Trophoblast cell (in vitro differentiated cells and primary cell): ENCODE results near the gene SETD7.

ENCODE experiments used
- DNase-seq, 2 donors: peaks; one replicate each; pipeline ENCODE4 v3.0.0-alpha.2; 2016
- H2AFZ ChIP-seq: 2 replicates; pipeline ENCODE4 v1.6.1; 2013; ENCODE audit warnings: low read length, moderate library complexity, mild to moderate bottlenecking; ENCODE audit not compliant: insufficient read depth, poor library complexity
- H2AK5ac ChIP-seq: 2 replicates; pipeline ENCODE4 v1.6.1; 2013; ENCODE audit warnings: mild to moderate bottlenecking, low read length
- H2BK120ac ChIP-seq: 2 replicates; pipeline ENCODE4 v1.6.1; 2013; ENCODE audit warnings: low read length, mild to moderate bottlenecking, moderate library complexity; ENCODE audit not compliant: insufficient read depth, poor library complexity
- H2BK12ac ChIP-seq: 2 replicates; pipeline ENCODE4 v1.6.1; 2013; ENCODE audit warnings: mild to moderate bottlenecking, low read length, moderate library complexity
- H2BK5ac ChIP-seq: 2 replicates; pipeline ENCODE4 v1.6.1; 2013; ENCODE audit warnings: low read length, low read depth, moderate library complexity, mild to moderate bottlenecking; ENCODE audit not compliant: poor library complexity
- H3K14ac ChIP-seq: 2 replicates; pipeline ENCODE4 v1.6.1; 2013; ENCODE audit warnings: mild to moderate bottlenecking, low read length
- H3K18ac ChIP-seq: 2 replicates; pipeline ENCODE4 v1.6.1; 2013; ENCODE audit warnings: mild to moderate bottlenecking, low read length
- H3K23ac ChIP-seq: 2 replicates; pipeline ENCODE4 v1.6.1; 2013; ENCODE audit warnings: low read length
- H3K27ac ChIP-seq: 2 replicates; pipeline ENCODE4 v1.5.1; 2013; ENCODE audit warnings: low read depth, mild to moderate bottlenecking, inconsistent platforms, low read length, moderate library complexity
- H3K27me3 ChIP-seq: 2 replicates; pipeline ENCODE4 v1.6.1; 2013; ENCODE audit warnings: inconsistent platforms, mild to moderate bottlenecking, low read length, moderate library complexity; ENCODE audit not compliant: insufficient read depth
- H3K36me3 ChIP-seq, 2 experiments: 1 replicate in 1 of 2; 2 replicates in 1 of 2; pipeline ENCODE4 v1.6.1; 2013; ENCODE audit warnings: low read length in 2 of 2, mild to moderate bottlenecking in 2 of 2, moderate library complexity in 1 of 2; ENCODE audit not compliant: insufficient read depth in 2 of 2, control insufficient read depth in 1 of 2
- H3K4ac ChIP-seq: 2 replicates; pipeline ENCODE4 v1.6.1; 2013; ENCODE audit warnings: low read depth, mild to moderate bottlenecking, low read length, moderate library complexity
- H3K4me1 ChIP-seq, 2 experiments: 1 replicate in 1 of 2; 2 replicates in 1 of 2; pipeline ENCODE4 v1.6.1; 2013; ENCODE audit warnings: low read length in 2 of 2, mild to moderate bottlenecking in 2 of 2, moderate library complexity in 1 of 2; ENCODE audit not compliant: insufficient read depth in 2 of 2, control insufficient read depth in 1 of 2
- H3K4me2 ChIP-seq: 2 replicates; pipeline ENCODE4 v1.6.1; 2013; ENCODE audit warnings: inconsistent platforms, mild to moderate bottlenecking, low read length, moderate library complexity
- H3K4me3 ChIP-seq: 2 replicates; pipeline ENCODE4 v1.5.1; 2013; ENCODE audit warnings: mild to moderate bottlenecking, low read depth, low read length, inconsistent platforms
- H3K79me1 ChIP-seq: one replicate; pipeline ENCODE4 v1.6.1; 2013; ENCODE audit warnings: low read length
- H3K79me2 ChIP-seq: 2 replicates; pipeline ENCODE4 v1.6.1; 2013; ENCODE audit warnings: low read length, mild to moderate bottlenecking; ENCODE audit not compliant: control insufficient read depth, insufficient read depth, poor library complexity
- H3K9ac ChIP-seq: 2 replicates; pipeline ENCODE4 v1.6.1; 2013; ENCODE audit warnings: mild to moderate bottlenecking, low read length
- H3K9me3 ChIP-seq: 2 replicates; pipeline ENCODE4 v1.6.1; 2013; ENCODE audit warnings: low read depth, mild to moderate bottlenecking, control low read depth, inconsistent platforms, low read length; ENCODE audit not compliant: insufficient read depth
- H4K12ac ChIP-seq: 2 replicates; pipeline ENCODE4 v1.6.1; 2013; ENCODE audit warnings: low read depth, mild to moderate bottlenecking, low read length, moderate library complexity
- H4K8ac ChIP-seq: 2 replicates; pipeline ENCODE4 v1.6.1; 2013; ENCODE audit warnings: low read depth, mild to moderate bottlenecking, low read length, moderate library complexity
- H4K91ac ChIP-seq: one replicate; pipeline ENCODE4 v1.6.1; 2013; ENCODE audit warnings: low read depth, mild to moderate bottlenecking, low read length, moderate library complexity
- WGBS: extraction: QIAGEN DNeasy Blood & Tissue Kit; methylation state at CpG from one replicate; pipeline ENCODE4 v1.1.7; 2013; ENCODE audit warnings: missing lambda C conversion rate; ENCODE audit not compliant: insufficient read length, insufficient coverage; ENCODE audit errors: extremely low coverage; 5-methylcytosine and 5-hydroxymethylcytosine counted together

Gene SETD7

GRCh38 chr4:139524062-139524631 lies 31.9 kb downstream of the SETD7 start:
- Histone ChIP-seq H3K9ac (no peak overlapping the region), H2AFZ (peak overlapping the region; percentile 11), H3K79me2 (no peaks in the 10 kb centered on the region), H3K79me1 (peaks cover 3% of the 10 kb centered on the region), H4K8ac (peak overlapping the region; percentile 8), H2BK120ac (peak overlapping the region; percentile 2), H3K23ac (no peak overlapping the region), H3K4me2 (peak overlapping the region; percentile 32), H3K4me3 (no peak overlapping the region), H4K12ac (peak overlapping the region; percentile 48), H3K27ac (peak overlapping the region; percentile 50), H2BK12ac (peak overlapping the region; percentile 36), H3K36me3 (peaks cover 6 to 8% of the 10 kb centered on the region in 2 experiments), H3K9me3 (no peaks in the 10 kb centered on the region), H3K14ac (peak overlapping the region; percentile 64), H3K4ac (no peak overlapping the region), H4K91ac (peak overlapping the region; percentile 71), H2AK5ac (no peak overlapping the region), H3K4me1 (peaks cover 8% of the 10 kb centered on the region in 2 experiments), H3K27me3 (no peaks in the 10 kb centered on the region), H3K18ac (peak overlapping the region; percentile 66), H2BK5ac (peak overlapping the region; percentile 66)
- peak; percentile 67 to 83 for DNase-seq
- no CpG with 5 or more reads among the region's 4 CpGs for WGBS

DNA sequence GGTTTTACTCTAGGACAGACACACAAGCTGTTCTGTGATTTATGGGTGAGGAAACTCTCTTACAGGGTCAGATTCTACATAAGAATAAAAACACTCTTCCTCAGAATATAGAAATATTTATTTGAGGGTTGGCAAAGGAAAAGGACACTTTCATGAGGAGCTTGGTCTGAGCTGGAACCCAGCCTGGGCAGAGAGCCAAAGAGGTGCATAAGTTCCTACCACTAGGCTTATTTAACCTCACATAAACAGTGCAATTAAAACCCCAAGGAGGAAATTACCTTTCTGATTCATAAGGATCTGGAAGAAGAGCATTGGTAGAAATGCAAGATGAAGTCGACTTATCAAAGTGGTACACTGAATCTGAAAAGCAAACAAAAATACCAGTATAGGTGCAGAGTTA lies 32.9 kb downstream of the SETD7 start:
- Histone ChIP-seq H2BK120ac (no peak overlapping the region), H4K91ac (no peak overlapping the region), H3K79me2 (no peaks in the 10 kb centered on the region), H2AK5ac (no peak overlapping the region), H3K4me2 (no peak overlapping the region), H4K12ac (no peak overlapping the region), H3K4me1 (peaks cover 8% of the 10 kb centered on the region in 2 experiments), H3K79me1 (peaks cover 3% of the 10 kb centered on the region), H3K23ac (no peak overlapping the region), H2BK5ac (no peak overlapping the region), H3K9ac (no peak overlapping the region), H3K9me3 (no peaks in the 10 kb centered on the region), H3K4me3 (no peak overlapping the region), H3K18ac (no peak overlapping the region), H3K14ac (no peak overlapping the region), H2BK12ac (no peak overlapping the region), H3K4ac (no peak overlapping the region), H3K36me3 (peaks cover 2 to 5% of the 10 kb centered on the region in 2 experiments), H2AFZ (no peak overlapping the region), H3K27me3 (no peaks in the 10 kb centered on the region), H4K8ac (no peak overlapping the region), H3K27ac (no peak overlapping the region)
- DNase-seq, result no peak
- WGBS, result no CpG with 5 or more reads among the region's 1 CpG

DNA sequence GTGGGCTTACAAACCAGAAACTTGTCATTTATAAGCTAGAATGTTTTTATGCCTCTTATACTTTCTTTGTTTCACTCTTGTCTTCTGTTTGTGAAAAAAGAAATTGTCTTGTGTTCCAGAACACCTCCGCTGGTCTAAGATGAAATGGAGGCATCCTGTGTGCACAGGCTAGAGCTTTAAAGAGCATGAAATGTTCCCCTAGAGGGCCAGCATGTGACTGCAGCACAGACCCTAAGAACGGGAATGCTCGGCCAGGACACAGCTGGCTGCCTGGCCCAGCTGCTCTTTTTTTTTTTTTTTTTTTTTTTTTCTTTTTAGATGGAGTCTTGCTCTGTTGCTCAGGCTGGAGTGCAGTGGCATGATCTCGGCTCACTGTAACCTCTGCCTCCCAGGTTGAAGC lies 33.6 kb downstream of the SETD7 start:
- Histone ChIP-seq H3K79me1 (peaks cover 3% of the 10 kb centered on the region), H4K91ac (no peak overlapping the region), H3K4me3 (no peak overlapping the region), H2AK5ac (no peak overlapping the region), H3K4me2 (no peak overlapping the region), H3K9me3 (no peaks in the 10 kb centered on the region), H3K18ac (no peak overlapping the region), H2BK5ac (no peak overlapping the region), H3K23ac (no peak overlapping the region), H3K79me2 (no peaks in the 10 kb centered on the region), H4K12ac (no peak overlapping the region), H4K8ac (no peak overlapping the region), H3K9ac (no peak overlapping the region), H2AFZ (no peak overlapping the region), H3K27ac (no peak overlapping the region), H3K27me3 (no peaks in the 10 kb centered on the region), H2BK12ac (no peak overlapping the region), H3K4ac (no peak overlapping the region), H3K4me1 (peaks cover 8% of the 10 kb centered on the region in 2 experiments), H3K14ac (no peak overlapping the region), H3K36me3 (peaks cover 5 to 6% of the 10 kb centered on the region in 2 experiments), H2BK120ac (no peak overlapping the region)
- DNase-seq, result no peak
- WGBS, result no CpG with 5 or more reads among the region's 4 CpGs

DNA sequence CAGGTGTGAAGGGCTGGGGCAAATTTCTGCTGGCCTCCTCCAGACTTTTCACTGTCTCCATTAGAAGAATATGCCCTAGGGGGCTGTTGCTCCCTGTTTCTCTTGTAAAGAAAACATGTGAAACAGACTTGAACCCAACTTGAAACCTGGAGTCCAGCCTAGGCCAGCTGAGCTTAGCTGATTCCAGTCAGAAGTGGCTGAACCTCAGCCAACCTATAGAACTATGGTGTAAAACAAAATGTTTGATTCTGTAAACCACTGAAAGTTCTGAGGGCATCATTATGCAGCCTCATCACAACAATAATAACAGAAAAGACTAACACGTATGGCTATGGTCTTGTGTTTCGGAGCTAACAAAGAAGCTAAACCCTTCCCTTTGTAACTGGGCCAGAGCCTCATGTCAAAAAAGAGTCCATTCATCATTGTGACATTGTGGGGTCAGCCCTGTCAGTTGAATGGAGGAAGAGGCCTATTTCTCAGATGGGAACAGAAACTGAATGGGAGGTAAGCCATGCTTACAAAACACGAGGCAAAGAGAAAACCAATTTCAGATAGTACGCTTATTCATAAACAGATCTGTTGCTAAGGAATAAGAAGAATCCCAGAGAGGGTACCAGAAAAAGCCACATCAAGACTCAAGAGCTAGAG lies 34.1 kb downstream of the SETD7 start:
- H2BK12ac ChIP-seq, result no peak overlapping the region
- no peaks in the 10 kb centered on the region for H3K27me3 ChIP-seq
- H3K4me2 ChIP-seq, result no peak overlapping the region
- no peak overlapping the region for H3K18ac ChIP-seq
- peaks cover 6 to 7% of the 10 kb centered on the region in 2 experiments for H3K36me3 ChIP-seq
- H2BK5ac ChIP-seq, result no peak overlapping the region
- no peaks in the 10 kb centered on the region for H3K79me2 ChIP-seq
- no peak overlapping the region for H3K4ac ChIP-seq
- no peak overlapping the region for H3K23ac ChIP-seq
- no peak overlapping the region for H2BK120ac ChIP-seq
- no peak overlapping the region for H4K8ac ChIP-seq
- DNase-seq, result no peak
- H4K91ac ChIP-seq, result no peak overlapping the region
- H3K4me3 ChIP-seq, result no peak overlapping the region
- WGBS, result no CpG with 5 or more reads among the region's 4 CpGs
- H2AFZ ChIP-seq, result no peak overlapping the region
- H3K9me3 ChIP-seq, result no peaks in the 10 kb centered on the region
- H3K4me1 ChIP-seq, result peaks cover 8% of the 10 kb centered on the region in 2 experiments
- H2AK5ac ChIP-seq, result no peak overlapping the region
- no peak overlapping the region for H4K12ac ChIP-seq
- peaks cover 3% of the 10 kb centered on the region for H3K79me1 ChIP-seq
- H3K9ac ChIP-seq, result no peak overlapping the region
- no peak overlapping the region for H3K27ac ChIP-seq
- H3K14ac ChIP-seq, result no peak overlapping the region
